Measurements from ENCODE around the gene CITED1.

Gene CITED1

DNA sequence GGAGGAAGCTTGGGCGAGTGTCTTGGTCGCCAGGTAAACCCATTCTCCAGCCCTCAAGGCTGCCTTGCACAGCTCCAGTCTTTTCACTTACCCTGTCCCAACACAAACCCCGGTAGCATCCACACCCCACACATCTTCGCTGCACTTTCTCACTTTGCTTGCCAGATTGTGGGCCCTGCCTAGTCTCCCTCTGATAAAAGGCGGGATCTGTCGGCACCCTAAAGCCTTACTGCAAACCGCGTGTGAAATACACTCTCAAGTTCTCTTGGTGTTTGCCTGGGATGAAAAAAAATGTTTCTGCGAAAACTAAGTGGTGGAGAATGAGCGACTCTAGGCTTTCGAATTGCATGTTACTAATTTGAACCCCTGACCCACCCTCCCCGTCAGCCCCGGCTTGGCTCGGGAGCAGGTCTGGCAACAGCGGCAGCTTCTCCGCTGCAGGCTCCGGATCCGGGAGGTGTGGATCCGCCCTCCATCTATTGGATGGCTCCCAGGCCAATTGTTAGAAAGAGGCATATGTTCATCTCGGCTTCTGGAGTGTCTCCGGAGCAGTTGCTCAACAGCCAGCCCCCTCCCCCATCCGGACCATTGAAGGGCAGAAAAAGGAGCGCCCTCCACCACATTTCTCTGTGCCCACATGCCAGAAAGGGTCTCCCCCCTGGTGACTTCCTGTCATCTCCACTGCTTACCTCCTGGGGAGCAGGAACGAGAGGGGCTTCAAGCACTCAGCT is 3.0 kb upstream of the CITED1 start:
- no peak for DNase-seq

- no peak for DNase-seq
Measured at GRCh38 chrX:72308209-72308565, 2.5 kb upstream of the CITED1 start.

DNA sequence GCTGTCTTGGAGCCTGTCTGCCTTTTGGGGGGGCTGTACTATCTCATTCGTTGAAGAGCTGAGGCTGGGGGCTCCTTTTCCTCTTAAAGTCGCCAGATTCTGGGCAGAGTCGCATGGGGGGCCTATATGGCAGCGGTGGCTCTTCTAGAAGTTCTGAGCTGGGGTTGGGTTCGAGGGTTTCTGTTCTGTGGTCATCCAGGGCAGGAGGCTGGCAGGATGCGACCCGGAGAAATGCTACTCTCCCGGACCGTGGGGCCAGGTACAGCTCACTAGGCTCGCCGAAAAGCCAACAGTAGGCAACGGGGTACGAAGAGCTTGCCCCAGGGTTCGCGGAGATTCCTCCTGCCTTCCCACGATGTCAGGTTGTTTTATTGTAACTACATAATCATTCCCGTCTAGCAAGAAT is 1.9 kb upstream of the CITED1 start:
- no peak for DNase-seq

- no peak for DNase-seq
Measured at GRCh38 chrX:72306851-72307645, 1.3 kb upstream of the CITED1 start.

- no peak for DNase-seq
Measured at GRCh38 chrX:72306085-72306801, 529 bp upstream of the CITED1 start.

GRCh38 chrX:72304877-72305276 is 837 bp downstream of the CITED1 start:
- DNase-seq, result no peak

GRCh38 chrX:72301781-72302180 is 3.9 kb downstream of the CITED1 start:
- no peak for DNase-seq

DNA sequence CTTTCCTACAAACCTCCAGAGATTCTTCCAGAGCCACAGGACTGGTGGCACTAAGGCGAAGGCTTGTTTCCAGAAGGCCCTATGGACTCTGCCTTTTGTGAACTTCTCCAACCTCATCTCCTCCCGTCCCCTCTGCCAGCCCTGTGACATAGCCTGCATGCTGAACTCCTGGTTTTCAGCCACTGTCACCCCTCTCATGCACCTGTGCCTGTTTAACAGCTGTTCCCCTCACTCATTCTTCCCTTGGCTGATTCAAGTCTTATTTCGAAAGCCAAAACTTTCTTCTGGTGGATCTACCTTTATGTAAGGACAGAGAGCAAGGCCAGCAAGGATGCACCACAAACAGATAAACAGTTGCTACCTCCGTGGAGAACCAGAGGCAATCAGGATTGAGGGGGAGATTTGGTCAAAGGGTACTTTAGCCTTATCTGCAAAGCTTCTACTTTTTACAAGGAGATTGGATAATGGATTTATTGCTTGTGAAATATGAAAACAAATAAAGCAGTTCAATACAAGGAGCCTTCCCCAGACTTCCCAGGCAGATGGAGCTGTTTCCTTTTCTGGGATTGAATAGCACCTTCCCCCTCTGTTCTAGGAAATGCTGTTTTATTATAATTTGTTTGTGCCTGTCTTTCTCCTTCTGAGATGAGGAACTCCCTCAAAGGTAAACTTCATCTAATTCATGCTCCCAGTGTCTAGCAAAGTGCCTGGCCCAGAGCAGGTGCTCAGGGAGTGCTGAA is 5.7 kb downstream of the CITED1 start:
- DNase-seq, result no peak

DNA sequence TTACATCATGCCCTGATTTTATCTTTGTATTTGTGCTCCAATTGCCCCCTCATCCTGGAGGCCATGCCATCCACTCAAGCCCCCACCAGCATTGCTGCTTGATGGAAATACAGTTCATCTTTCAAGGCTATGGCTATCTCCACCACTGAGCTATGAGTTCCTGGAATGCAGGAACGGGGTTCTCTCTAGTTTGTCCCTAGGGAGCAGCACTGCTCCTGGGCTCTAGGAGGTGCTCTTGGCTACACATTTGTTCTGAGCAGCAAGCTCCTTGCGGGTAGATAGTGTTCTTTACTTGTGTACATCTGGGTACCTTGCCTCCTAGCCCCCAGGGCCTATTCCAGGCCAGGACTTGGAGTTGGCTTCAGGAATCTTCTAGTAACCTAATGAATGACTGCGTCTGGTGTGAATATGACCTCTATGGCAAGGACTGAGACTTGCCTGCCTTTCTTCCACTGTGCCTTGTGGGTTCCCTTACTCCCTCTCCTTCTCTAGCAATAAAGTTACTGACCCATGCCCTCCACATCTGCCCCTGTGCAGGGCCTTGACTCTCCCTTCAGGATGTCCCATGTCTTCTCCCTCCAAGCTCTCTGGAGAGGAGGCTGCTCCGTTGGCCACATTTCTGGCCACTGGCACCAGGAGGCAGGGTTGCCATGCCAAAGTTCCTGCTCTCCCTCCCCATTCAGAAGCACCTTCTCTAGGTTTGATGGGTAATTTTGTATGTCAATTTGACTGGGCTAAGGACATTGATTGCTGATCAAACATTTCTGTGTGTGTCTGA is 7.6 kb downstream of the CITED1 start:
- no peak for DNase-seq

DNA sequence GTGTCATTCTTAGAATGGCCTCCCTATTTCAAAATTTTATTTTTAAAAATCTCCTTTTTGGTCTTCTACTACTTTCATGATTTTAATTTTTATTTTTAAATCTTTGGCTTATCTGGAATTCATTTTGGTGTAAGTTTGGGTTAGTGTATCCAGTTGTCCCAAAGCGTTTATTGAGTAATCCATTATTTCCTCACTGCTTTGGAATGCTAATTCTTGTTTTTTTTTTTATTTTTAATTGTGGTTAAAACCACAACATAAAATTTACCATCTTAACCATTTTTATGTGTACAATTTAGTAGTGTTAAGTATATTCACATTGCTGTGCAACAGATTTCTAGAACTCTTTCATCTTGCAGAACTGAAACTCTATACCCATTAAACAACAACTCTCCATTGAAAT is 8.7 kb downstream of the CITED1 start:
- no peak for DNase-seq

- DNase-seq, result no peak
Measured at GRCh38 chrX:72295745-72296144, 10.0 kb downstream of the CITED1 start.

DNA sequence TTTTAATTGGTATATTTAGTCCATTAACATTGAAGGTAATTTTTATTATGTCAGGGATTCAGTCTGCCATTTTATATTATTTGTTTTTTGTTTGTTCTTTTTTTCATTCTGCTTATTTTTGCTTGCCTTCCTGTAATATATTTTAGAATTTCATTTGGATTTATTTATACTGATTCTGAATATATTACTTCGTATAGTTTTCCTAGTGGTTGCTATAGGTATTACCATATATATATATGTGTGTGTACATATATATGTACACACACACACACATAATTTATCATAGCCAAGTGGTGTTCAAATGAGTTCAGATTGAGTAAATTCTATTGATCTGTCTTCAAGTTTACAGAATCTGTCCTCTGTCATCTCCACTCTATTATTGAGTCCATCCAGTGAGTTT is 11.2 kb downstream of the CITED1 start:
- DNase-seq, result no peak

DNA sequence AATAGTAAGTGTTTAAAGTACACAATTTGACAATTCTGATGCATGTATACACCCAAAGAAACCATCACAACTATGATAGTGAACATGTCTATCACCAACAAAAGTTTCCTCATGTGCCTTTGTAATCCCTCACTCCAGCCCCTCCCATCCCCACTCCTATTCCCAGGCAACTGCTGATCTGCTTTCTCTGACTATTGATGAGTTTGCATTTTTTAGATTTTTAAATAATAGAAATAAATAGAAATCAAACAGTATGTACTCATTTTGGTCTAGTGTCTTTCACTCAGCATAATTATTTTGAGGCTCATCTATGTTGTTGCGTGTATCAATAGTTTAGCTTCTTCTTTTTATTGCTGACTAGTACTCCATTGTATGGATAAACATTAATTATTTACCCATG is 23.4 kb downstream of the CITED1 start:
- no peak for DNase-seq

- no peak for DNase-seq
Measured at GRCh38 chrX:72280321-72280845, 25.3 kb downstream of the CITED1 start.

GRCh38 chrX:72276478-72276953 is 29.2 kb downstream of the CITED1 start:
- no peak for DNase-seq

GRCh38 chrX:72274526-72274925 is 31.2 kb downstream of the CITED1 start:
- DNase-seq, result no peak

DNA sequence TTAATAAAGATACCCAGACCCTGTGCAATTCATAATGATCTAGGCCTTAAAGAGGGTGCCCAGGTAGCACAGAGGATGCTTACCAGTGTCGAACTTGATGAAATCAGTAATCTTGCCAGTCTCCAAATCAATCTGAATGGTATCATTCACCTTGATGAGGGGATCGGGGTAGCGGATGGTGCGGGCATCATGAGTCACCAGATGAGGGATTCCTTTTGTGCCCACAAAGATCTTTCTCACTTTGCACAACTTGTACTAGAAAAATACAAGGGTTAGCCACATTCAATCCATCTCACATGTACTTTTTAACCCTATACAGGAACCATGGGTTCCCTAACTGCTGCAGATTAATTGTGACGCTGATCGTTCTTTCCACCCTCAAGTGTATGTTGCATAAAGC is 32.0 kb downstream of the CITED1 start:
- DNase-seq, result no peak

DNA sequence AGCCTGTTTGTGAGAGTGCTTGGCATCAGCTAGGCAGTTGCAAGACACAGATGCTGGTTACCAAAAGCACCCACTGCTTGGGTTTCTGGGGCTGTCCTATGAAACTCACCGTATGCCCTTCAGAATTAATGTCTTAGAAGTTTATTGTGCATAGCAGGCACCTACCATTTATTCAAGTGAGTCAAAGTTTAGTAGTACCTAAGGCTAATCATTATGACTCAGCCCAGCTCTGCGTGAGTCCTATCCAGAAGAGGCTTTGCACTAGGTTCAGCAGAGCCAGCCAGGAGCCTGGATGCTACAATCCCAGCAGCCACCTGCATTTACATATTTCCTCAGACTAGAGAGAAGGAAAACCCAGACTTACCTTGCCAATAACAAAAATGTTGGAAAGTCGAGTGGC is 32.8 kb downstream of the CITED1 start:
- no peak for DNase-seq

DNA sequence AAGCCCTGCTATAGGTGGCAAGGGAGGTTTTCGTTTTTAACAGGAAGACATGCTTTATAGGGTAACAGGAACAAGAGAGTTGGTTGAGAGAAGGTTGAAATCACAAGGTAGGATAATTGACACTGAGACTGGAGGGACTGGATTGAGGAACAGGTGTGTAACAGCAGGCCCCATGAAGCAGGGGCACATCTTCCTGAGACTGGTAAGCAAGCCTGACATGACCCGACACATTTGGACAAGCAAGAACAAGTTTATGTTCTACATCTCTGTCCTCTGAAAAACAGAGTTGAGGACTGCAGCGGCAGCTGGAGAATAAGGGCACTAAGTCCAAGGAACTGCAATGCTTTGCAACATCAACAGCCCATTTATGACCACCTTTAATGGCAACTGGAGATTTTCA is 33.9 kb downstream of the CITED1 start:
- DNase-seq, result no peak

- no peak for DNase-seq
Measured at GRCh38 chrX:72271091-72271788, 34.5 kb downstream of the CITED1 start.

GRCh38 chrX:72270316-72270866 is 35.3 kb downstream of the CITED1 start:
- DNase-seq, result no peak

Measured in NCI-H187 treated with DMSO at 0.1 percent for 48 hours (cell line).